Measurements from ENCODE around the gene ZPLD1. TPM values are rescaled to one million over a fixed set of nuclear protein-coding genes. Genes with fewer than 3 reads are reported as not detected.

ZPLD1 gene
- total RNA-seq, 1 experiment from 2014 or later, result not detected

DNA sequence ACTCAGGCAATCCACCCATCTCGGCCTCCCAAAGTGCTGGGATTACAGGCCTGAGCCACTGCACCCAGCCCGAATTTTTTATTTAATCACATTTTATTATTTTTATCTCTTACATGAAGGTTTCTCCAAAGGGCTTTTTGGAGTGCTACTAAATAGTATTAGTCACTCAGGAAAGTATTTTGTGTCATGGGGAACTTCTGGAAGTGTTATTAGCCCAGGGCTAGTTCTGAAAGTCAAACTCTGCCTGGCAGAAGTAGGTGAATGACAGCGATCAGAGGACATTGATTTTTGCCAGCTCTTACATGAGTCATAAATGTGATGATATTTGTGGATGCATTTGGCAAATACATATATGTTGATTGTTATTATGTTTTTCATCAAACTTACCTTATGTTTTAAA, 48.7 kb downstream of the ZPLD1 start:
- TF ChIP-seq TCF7L2 (IDR thresholded peaks at IDR 0.05; ENCODE audit: low read depth, low read length), result no peak
- TF ChIP-seq, protein P1, sequence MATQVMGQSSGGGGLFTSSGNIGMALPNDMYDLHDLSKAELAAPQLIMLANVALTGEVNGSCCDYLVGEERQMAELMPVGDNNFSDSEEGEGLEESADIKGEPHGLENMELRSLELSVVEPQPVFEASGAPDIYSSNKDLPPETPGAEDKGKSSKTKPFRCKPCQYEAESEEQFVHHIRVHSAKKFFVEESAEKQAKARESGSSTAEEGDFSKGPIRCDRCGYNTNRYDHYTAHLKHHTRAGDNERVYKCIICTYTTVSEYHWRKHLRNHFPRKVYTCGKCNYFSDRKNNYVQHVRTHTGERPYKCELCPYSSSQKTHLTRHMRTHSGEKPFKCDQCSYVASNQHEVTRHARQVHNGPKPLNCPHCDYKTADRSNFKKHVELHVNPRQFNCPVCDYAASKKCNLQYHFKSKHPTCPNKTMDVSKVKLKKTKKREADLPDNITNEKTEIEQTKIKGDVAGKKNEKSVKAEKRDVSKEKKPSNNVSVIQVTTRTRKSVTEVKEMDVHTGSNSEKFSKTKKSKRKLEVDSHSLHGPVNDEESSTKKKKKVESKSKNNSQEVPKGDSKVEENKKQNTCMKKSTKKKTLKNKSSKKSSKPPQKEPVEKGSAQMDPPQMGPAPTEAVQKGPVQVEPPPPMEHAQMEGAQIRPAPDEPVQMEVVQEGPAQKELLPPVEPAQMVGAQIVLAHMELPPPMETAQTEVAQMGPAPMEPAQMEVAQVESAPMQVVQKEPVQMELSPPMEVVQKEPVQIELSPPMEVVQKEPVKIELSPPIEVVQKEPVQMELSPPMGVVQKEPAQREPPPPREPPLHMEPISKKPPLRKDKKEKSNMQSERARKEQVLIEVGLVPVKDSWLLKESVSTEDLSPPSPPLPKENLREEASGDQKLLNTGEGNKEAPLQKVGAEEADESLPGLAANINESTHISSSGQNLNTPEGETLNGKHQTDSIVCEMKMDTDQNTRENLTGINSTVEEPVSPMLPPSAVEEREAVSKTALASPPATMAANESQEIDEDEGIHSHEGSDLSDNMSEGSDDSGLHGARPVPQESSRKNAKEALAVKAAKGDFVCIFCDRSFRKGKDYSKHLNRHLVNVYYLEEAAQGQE (IDR thresholded peaks at IDR 0.05; ENCODE audit: insufficient read depth in 1 of 2, low read depth in 2 of 2, low read length in 1 of 2), result no peak
- no peak for TF ChIP-seq POLR2AphosphoS5 (IDR thresholded peaks at IDR 0.05; ENCODE audit: low read depth, low read length)
- TF ChIP-seq, protein P2, sequence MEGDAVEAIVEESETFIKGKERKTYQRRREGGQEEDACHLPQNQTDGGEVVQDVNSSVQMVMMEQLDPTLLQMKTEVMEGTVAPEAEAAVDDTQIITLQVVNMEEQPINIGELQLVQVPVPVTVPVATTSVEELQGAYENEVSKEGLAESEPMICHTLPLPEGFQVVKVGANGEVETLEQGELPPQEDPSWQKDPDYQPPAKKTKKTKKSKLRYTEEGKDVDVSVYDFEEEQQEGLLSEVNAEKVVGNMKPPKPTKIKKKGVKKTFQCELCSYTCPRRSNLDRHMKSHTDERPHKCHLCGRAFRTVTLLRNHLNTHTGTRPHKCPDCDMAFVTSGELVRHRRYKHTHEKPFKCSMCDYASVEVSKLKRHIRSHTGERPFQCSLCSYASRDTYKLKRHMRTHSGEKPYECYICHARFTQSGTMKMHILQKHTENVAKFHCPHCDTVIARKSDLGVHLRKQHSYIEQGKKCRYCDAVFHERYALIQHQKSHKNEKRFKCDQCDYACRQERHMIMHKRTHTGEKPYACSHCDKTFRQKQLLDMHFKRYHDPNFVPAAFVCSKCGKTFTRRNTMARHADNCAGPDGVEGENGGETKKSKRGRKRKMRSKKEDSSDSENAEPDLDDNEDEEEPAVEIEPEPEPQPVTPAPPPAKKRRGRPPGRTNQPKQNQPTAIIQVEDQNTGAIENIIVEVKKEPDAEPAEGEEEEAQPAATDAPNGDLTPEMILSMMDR (IDR thresholded peaks at IDR 0.05), result no peak
- TF ChIP-seq SIN3A (IDR thresholded peaks at IDR 0.05; ENCODE audit: borderline replicate concordance, insufficient read depth, low read depth, low read length), result no peak
- POLR2A ChIA-PET, result no interaction called here
- Histone ChIP-seq H3K9me3 (ENCODE audit: control insufficient read depth, insufficient read depth, low read depth, low read length) (no peaks in the 10 kb centered on the region), H3K36me3 (ENCODE audit: control insufficient read depth, insufficient read depth, low read length) (no peaks in the 10 kb centered on the region), H3K27me3 (ENCODE audit: control insufficient read depth, insufficient read depth, low read length) (no peaks in the 10 kb centered on the region), H3K4me1 (ENCODE audit: control insufficient read depth, insufficient read depth, low read length) (no peaks in the 10 kb centered on the region), H3K4me3 (ENCODE audit: low read depth in 2 of 2, low read length in 2 of 2) (no peak overlapping the region), H3K27ac (ENCODE audit: low read length) (no peak overlapping the region)
- DNase-seq (ENCODE audit: low read depth, low spot score), result no peak
- ATAC-seq, result no peak
- no TSS peak for BruUV-seq (replicated peaks)
- intact Hi-C loops (cut with micrococcal nuclease; ENCODE audit: unreplicated experiment) (no loop called here), in situ Hi-C loops (cut with HindIII; ENCODE audit: low pct_unique_long_range_greater_than_20kb, low sequenced_read_pairs) (no loop called here)
- CTCF ChIA-PET, result no interaction called here

DNA sequence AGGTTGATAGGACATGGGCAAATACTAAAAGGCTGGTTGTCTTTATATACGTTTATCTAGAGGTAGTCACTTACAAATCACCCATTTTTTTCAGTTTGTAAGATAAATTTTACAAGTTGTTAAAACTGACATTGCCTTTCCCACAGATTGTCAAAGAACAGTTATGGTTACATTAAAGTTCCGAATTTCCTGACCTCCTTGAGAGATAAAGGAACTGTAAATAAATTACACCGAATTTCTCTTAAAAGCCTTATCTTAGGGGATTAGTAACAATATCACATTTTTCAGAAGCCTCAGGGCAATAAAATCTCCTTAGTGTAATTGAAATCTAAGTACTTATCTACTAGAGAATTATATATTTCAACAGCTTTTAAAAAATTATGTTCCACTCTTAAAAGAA, 49.5 kb downstream of the ZPLD1 start:
- Histone ChIP-seq H3K27ac (ENCODE audit: low read length) (no peak overlapping the region), H3K36me3 (ENCODE audit: control insufficient read depth, insufficient read depth, low read length) (no peaks in the 10 kb centered on the region), H3K4me1 (ENCODE audit: control insufficient read depth, insufficient read depth, low read length) (no peaks in the 10 kb centered on the region), H3K9me3 (ENCODE audit: control insufficient read depth, insufficient read depth, low read depth, low read length) (no peaks in the 10 kb centered on the region), H3K27me3 (ENCODE audit: control insufficient read depth, insufficient read depth, low read length) (no peaks in the 10 kb centered on the region), H3K4me3 (ENCODE audit: low read depth in 2 of 2, low read length in 2 of 2) (no peak overlapping the region)
- intact Hi-C loops (cut with micrococcal nuclease; ENCODE audit: unreplicated experiment) (no loop called here), in situ Hi-C loops (cut with HindIII; ENCODE audit: low pct_unique_long_range_greater_than_20kb, low sequenced_read_pairs) (no loop called here)
- DNase-seq (ENCODE audit: low read depth, low spot score) (no peak), ATAC-seq (no peak)
- POLR2A ChIA-PET, result no interaction called here
- CTCF ChIA-PET, result no interaction called here
- no peak for TF ChIP-seq TCF7L2 (IDR thresholded peaks at IDR 0.05; ENCODE audit: low read depth, low read length)
- TF ChIP-seq, protein P2 (IDR thresholded peaks at IDR 0.05), result no peak
- TF ChIP-seq, protein P1 (IDR thresholded peaks at IDR 0.05; ENCODE audit: insufficient read depth in 1 of 2, low read depth in 2 of 2, low read length in 1 of 2), result no peak
- TF ChIP-seq POLR2AphosphoS5 (IDR thresholded peaks at IDR 0.05; ENCODE audit: low read depth, low read length), result no peak
- no peak for TF ChIP-seq SIN3A (IDR thresholded peaks at IDR 0.05; ENCODE audit: borderline replicate concordance, insufficient read depth, low read depth, low read length)
- no TSS peak for BruUV-seq (replicated peaks)

Data from Panc1 (cell line).